ENCODE measurements around the gene ARHGAP24. TPM values are rescaled to one million over a fixed set of nuclear protein-coding genes. Genes with fewer than 3 reads are reported as not detected.

Gene ARHGAP24
- total RNA-seq: 17.6 and 17.8 TPM in 2 replicates
- long read RNA-seq, full-length matches to known transcripts: 71 of 119 reads
- long read RNA-seq, partial matches to known transcripts: 16 of 119 reads
- long read RNA-seq, other reads (novel, unspliced or antisense): 32 of 119 reads

- Mint-ChIP-seq H3K4me1 (ENCODE audit: low read depth) (peaks cover 8% of the 10 kb centered on the region), H3K36me3 (ENCODE audit: insufficient read depth) (no peaks in the 10 kb centered on the region), H3K4me3 (ENCODE audit: low read depth) (peak within 1 kb of the TSS; percentile 81), H3K27me3 (peaks cover 10% of the 10 kb centered on the region), H3K9me3 (ENCODE audit: low read depth) (no peaks in the 10 kb centered on the region), H3K27ac (peak within 1 kb of the TSS; percentile 95)
- peak; percentile 63 for DNase-seq (ENCODE audit: low spot score, unreplicated experiment)
- no peak for TF ChIP-seq CTCF (IDR thresholded peaks at IDR 0.05; ENCODE audit: unreplicated experiment)
Observed at GRCh38 chr4:85474818-85475630, at the start of gene ARHGAP24. Gene ARHGAP24 (plus strand): TSS chr4:85475150.

GRCh38 chr4:85426366-85426765 is 48.6 kb upstream of the ARHGAP24 start:
- H3K36me3 Mint-ChIP-seq (ENCODE audit: insufficient read depth): no peaks in the 10 kb centered on the region

GRCh38 chr4:85427123-85427522 is 47.8 kb upstream of the ARHGAP24 start:
- Mint-ChIP-seq H3K4me1 (ENCODE audit: low read depth) (peaks cover 13% of the 10 kb centered on the region), H3K4me3 (ENCODE audit: low read depth) (no peak overlapping the region), H3K27ac (no peak overlapping the region), H3K36me3 (ENCODE audit: insufficient read depth) (no peaks in the 10 kb centered on the region), H3K9me3 (ENCODE audit: low read depth) (no peaks in the 10 kb centered on the region), H3K27me3 (no peaks in the 10 kb centered on the region)
- no peak for TF ChIP-seq CTCF (IDR thresholded peaks at IDR 0.05; ENCODE audit: unreplicated experiment)
- no peak for DNase-seq (ENCODE audit: low spot score, unreplicated experiment)

More at GRCh38 chr4:85426366-85426765, 48.6 kb upstream of the ARHGAP24 start:
- Mint-ChIP-seq H3K4me1 (ENCODE audit: low read depth) (peaks cover 13% of the 10 kb centered on the region), H3K9me3 (ENCODE audit: low read depth) (no peaks in the 10 kb centered on the region), H3K27ac (no peak overlapping the region), H3K4me3 (ENCODE audit: low read depth) (no peak overlapping the region), H3K27me3 (no peaks in the 10 kb centered on the region)
- TF ChIP-seq CTCF (IDR thresholded peaks at IDR 0.05; ENCODE audit: unreplicated experiment): no peak
- DNase-seq (ENCODE audit: low spot score, unreplicated experiment): no peak

- TF ChIP-seq CTCF (IDR thresholded peaks at IDR 0.05; ENCODE audit: unreplicated experiment): no peak
- H3K4me3 Mint-ChIP-seq (ENCODE audit: low read depth): no peak overlapping the region
Observed at GRCh38 chr4:85430226-85430625, 44.7 kb upstream of the ARHGAP24 start.

GRCh38 chr4:85430697-85431096 is 44.3 kb upstream of the ARHGAP24 start:
- no peak for TF ChIP-seq CTCF (IDR thresholded peaks at IDR 0.05; ENCODE audit: unreplicated experiment)
- H3K27ac Mint-ChIP-seq: peak overlapping the region; percentile 80
- no peak overlapping the region for H3K4me3 Mint-ChIP-seq (ENCODE audit: low read depth)

More at GRCh38 chr4:85430226-85430625, 44.7 kb upstream of the ARHGAP24 start:
- Mint-ChIP-seq H3K4me1 (ENCODE audit: low read depth) (peaks cover 13% of the 10 kb centered on the region), H3K27ac (peak overlapping the region; percentile 80), H3K36me3 (ENCODE audit: insufficient read depth) (no peaks in the 10 kb centered on the region), H3K9me3 (ENCODE audit: low read depth) (no peaks in the 10 kb centered on the region), H3K27me3 (no peaks in the 10 kb centered on the region)
- DNase-seq (ENCODE audit: low spot score, unreplicated experiment): no peak

More at GRCh38 chr4:85430697-85431096, 44.3 kb upstream of the ARHGAP24 start:
- Mint-ChIP-seq H3K27me3 (no peaks in the 10 kb centered on the region), H3K9me3 (ENCODE audit: low read depth) (no peaks in the 10 kb centered on the region), H3K4me1 (ENCODE audit: low read depth) (peaks cover 13% of the 10 kb centered on the region), H3K36me3 (ENCODE audit: insufficient read depth) (no peaks in the 10 kb centered on the region)
- DNase-seq (ENCODE audit: low spot score, unreplicated experiment): no peak

Measured in progenitor cell of endocrine pancreas (in vitro differentiated cells).